HL-60 (cell line): ENCODE results near the gene DPF3.

Experiments
- DNase-seq, 2 experiments: peaks; one replicate each; pipeline ENCODE4 v3.0.0-alpha.2; 2010 to 2020; ENCODE audit warnings: low read depth in 1 of 2, low spot score in 1 of 2
- H3K27ac ChIP-seq: fragments of 250-450 bp; sonication (Bioruptor Pico); replicated peaks from 2 replicates; pipeline ENCODE4 v1.5.1; 2020; ENCODE audit warnings: mild to moderate bottlenecking, moderate library complexity
- H3K27me3 ChIP-seq: fragments of 250-450 bp; sonication (Bioruptor Pico); 2 replicates; pipeline ENCODE4 v1.5.1; 2021; ENCODE audit warnings: mild to moderate bottlenecking, moderate library complexity; ENCODE audit not compliant: insufficient read depth, poor library complexity, severe bottlenecking
- H3K4me3 ChIP-seq: replicated peaks from 2 replicates; pipeline ENCODE4 v1.5.1; 2011; ENCODE audit warnings: mild to moderate bottlenecking, control low read depth, low read length; ENCODE audit not compliant: insufficient read depth
- CTCF ChIP-seq: IDR thresholded peaks from one replicate; pipeline ENCODE4 v1.5.1; 2011; ENCODE audit warnings: low read length, control low read depth, inconsistent platforms; ENCODE audit not compliant: insufficient read depth
- GABPA ChIP-seq: IDR thresholded peaks from 2 replicates; pipeline ENCODE4 v1.6.1; 2012; ENCODE audit warnings: low read depth
- POLR2AphosphoS5 ChIP-seq: IDR thresholded peaks from 2 replicates; pipeline ENCODE4 v1.6.1; 2012; ENCODE audit warnings: low read depth
- SPI1 ChIP-seq: IDR thresholded peaks from 2 replicates; pipeline ENCODE4 v1.6.1; 2012; ENCODE audit warnings: low read depth, mild to moderate bottlenecking, borderline replicate concordance
- TF ChIP-seq, protein P1 (sequence below): IDR thresholded peaks from 2 replicates; pipeline ENCODE4 v1.6.1; 2012; ENCODE audit warnings: low read depth; ENCODE audit not compliant: insufficient replicate concordance

Gene DPF3

GRCh38 chr14:72582582-72582981, 311.3 kb downstream of the DPF3 start:
- DNase-seq = no peak
- no peak overlapping the region for H3K27ac ChIP-seq
- TF ChIP-seq CTCF = no peak
- TF ChIP-seq GABPA = no peak
- TF ChIP-seq, protein P1, sequence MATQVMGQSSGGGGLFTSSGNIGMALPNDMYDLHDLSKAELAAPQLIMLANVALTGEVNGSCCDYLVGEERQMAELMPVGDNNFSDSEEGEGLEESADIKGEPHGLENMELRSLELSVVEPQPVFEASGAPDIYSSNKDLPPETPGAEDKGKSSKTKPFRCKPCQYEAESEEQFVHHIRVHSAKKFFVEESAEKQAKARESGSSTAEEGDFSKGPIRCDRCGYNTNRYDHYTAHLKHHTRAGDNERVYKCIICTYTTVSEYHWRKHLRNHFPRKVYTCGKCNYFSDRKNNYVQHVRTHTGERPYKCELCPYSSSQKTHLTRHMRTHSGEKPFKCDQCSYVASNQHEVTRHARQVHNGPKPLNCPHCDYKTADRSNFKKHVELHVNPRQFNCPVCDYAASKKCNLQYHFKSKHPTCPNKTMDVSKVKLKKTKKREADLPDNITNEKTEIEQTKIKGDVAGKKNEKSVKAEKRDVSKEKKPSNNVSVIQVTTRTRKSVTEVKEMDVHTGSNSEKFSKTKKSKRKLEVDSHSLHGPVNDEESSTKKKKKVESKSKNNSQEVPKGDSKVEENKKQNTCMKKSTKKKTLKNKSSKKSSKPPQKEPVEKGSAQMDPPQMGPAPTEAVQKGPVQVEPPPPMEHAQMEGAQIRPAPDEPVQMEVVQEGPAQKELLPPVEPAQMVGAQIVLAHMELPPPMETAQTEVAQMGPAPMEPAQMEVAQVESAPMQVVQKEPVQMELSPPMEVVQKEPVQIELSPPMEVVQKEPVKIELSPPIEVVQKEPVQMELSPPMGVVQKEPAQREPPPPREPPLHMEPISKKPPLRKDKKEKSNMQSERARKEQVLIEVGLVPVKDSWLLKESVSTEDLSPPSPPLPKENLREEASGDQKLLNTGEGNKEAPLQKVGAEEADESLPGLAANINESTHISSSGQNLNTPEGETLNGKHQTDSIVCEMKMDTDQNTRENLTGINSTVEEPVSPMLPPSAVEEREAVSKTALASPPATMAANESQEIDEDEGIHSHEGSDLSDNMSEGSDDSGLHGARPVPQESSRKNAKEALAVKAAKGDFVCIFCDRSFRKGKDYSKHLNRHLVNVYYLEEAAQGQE = no peak
- no peak for TF ChIP-seq SPI1
- TF ChIP-seq POLR2AphosphoS5 = no peak
- no peaks in the 10 kb centered on the region for H3K27me3 ChIP-seq
- no peak overlapping the region for H3K4me3 ChIP-seq

GRCh38 chr14:72578514-72578913, 315.4 kb downstream of the DPF3 start:
- no peak for DNase-seq
- Histone ChIP-seq H3K27ac (no peak overlapping the region), H3K27me3 (no peaks in the 10 kb centered on the region), H3K4me3 (no peak overlapping the region)
- TF ChIP-seq SPI1 (no peak), GABPA (no peak)

DNA sequence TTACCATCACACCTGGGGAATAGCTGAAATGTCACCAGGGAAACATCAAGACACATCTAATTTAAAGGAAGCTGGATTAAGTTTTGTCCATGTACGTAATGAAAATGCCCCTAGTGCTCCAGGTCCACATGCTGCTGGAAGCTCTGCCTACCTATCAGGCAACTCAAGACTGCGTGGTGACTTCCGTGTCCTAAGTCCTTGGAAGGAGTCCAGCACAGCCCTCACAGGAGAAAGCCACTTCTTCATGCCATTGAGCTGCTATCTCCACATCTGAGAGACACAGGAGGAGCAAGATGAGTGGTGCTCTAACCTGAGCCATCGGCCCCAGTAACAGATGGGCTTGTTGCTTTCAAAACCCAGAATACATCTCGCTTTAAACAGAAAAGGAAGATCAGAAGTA, 316.4 kb downstream of the DPF3 start:
- no peak for DNase-seq
- no peak overlapping the region for H3K27ac ChIP-seq
- no peak overlapping the region for H3K4me3 ChIP-seq
- H3K27me3 ChIP-seq = no peaks in the 10 kb centered on the region
- TF ChIP-seq, protein P1 = no peak
- TF ChIP-seq GABPA (no peak), POLR2AphosphoS5 (no peak), CTCF (no peak), SPI1 (no peak)

- no peak for DNase-seq
- TF ChIP-seq GABPA = no peak
- TF ChIP-seq, protein P1 = no peak
- TF ChIP-seq SPI1 = no peak
- TF ChIP-seq POLR2AphosphoS5 = no peak
- TF ChIP-seq CTCF = no peak
- no peak overlapping the region for H3K4me3 ChIP-seq
- H3K27ac ChIP-seq = no peak overlapping the region
- no peaks in the 10 kb centered on the region for H3K27me3 ChIP-seq
These were observed 317.6 kb downstream of the DPF3 start for GRCh38 chr14:72576258-72576657.
